A549 (cell line): ENCODE measurements around the gene HOXA13. TPM values are rescaled to one million over a fixed set of nuclear protein-coding genes. Genes with fewer than 3 reads are reported as not detected.

Source experiments
- ATAC-seq, 2 experiments: fragments of 200-7000 bp in 1 of 2; fragments of >200 bp in 1 of 2; cut with Nextera tagmentation in 1 of 2; cut with Tn5 transposase in 1 of 2; 3 replicates each; pipeline versions ENCODE4 v1.8.0 to v1.9.1; 2018 to 2020; ENCODE audit warnings: mild to moderate bottlenecking in 1 of 2, moderate library complexity in 1 of 2
- CTCF ChIA-PET: fragments of 300-600 bp; sonication (Branson Sonifier 250); formaldehyde crosslinking; extraction: SDS; loops from one replicate; lab custom pipeline; 2021; ENCODE audit warnings: antibody characterized with exemption, inconsistent platforms; lab: Yijun Ruan, JAX
- POLR2A ChIA-PET: fragments of 350-600 bp; formaldehyde crosslinking; extraction: SDS; loops from one replicate; lab custom pipeline; 2021; ENCODE audit warnings: antibody characterized with exemption, inconsistent platforms; lab: Yijun Ruan, JAX
- DNase-seq, 2 experiments: peaks; one replicate each; pipeline versions ENCODE4 v3.0.0 to v3.0.0-alpha.2; 2011 to 2016; ENCODE audit warnings: low read depth in 1 of 2, low spot score in 1 of 2
- FAIRE-seq: peaks from 2 replicates; lab custom pipeline; 2011; peaks lifted over from hg19 to GRCh38; lab: Jason Lieb, UNC
- H3K27ac ChIP-seq, 2 experiments: fragments of >200 bp; sonication (Bioruptor Twin); formaldehyde crosslinking; 3 replicates each; pipeline ENCODE4 v1.5.1; 2016 to 2017
- H3K4me1 ChIP-seq: fragments of >200 bp; sonication (Bioruptor Twin); formaldehyde crosslinking; 3 replicates; pipeline ENCODE4 v1.6.1; 2016
- H3K4me2 ChIP-seq: fragments of >200 bp; sonication (Bioruptor Twin); formaldehyde crosslinking; 3 replicates; pipeline ENCODE4 v1.6.1; 2016
- H3K4me3 ChIP-seq: fragments of >200 bp; sonication (Bioruptor Twin); formaldehyde crosslinking; 3 replicates; pipeline ENCODE4 v1.5.1; 2016
- H3K9me3 ChIP-seq: fragments of >200 bp; sonication (Bioruptor Twin); formaldehyde crosslinking; 3 replicates; pipeline ENCODE4 v1.6.1; 2016
- CBX2 ChIP-seq: fragments of 200-600 bp; sonication (generic); IDR thresholded peaks from 2 replicates; pipeline ENCODE4 v1.6.1; 2016; ENCODE audit warnings: low read depth, mild to moderate bottlenecking, borderline replicate concordance
- CBX8 ChIP-seq: fragments of 200-600 bp; sonication (generic); IDR thresholded peaks from 2 replicates; pipeline ENCODE4 v1.6.1; 2016
- EHF ChIP-seq: fragments of 250-450 bp; sonication (Bioruptor Pico); IDR thresholded peaks from 2 replicates; pipeline ENCODE4 v1.5.0; 2020; ENCODE audit warnings: mild to moderate bottlenecking
- EHMT2 ChIP-seq: fragments of 200-600 bp; sonication (generic); IDR thresholded peaks from 2 replicates; pipeline ENCODE4 v1.6.1; 2016; ENCODE audit warnings: antibody characterized with exemption, low read depth, mild to moderate bottlenecking, moderate library complexity
- EP300 ChIP-seq, 2 experiments: fragments of >200 bp; sonication (Bioruptor Twin); formaldehyde crosslinking; IDR thresholded peaks; 2 replicates in 1 of 2; 3 replicates in 1 of 2; pipeline ENCODE4 v1.6.1; 2016 to 2017
- HDAC2 ChIP-seq: fragments of 200-600 bp; sonication (generic); IDR thresholded peaks from 2 replicates; pipeline ENCODE4 v1.6.1; 2016
- HOXA7 ChIP-seq: fragments of 250-450 bp; sonication (Bioruptor Pico); IDR thresholded peaks from 2 replicates; pipeline ENCODE4 v1.5.0; 2020; ENCODE audit warnings: mild to moderate bottlenecking, moderate library complexity
- HOXB13 ChIP-seq: fragments of 250-450 bp; sonication (Bioruptor Pico); IDR thresholded peaks from 2 replicates; pipeline ENCODE4 v1.5.0; 2020; ENCODE audit warnings: low read depth, mild to moderate bottlenecking, moderate library complexity
- HOXB5 ChIP-seq: fragments of 250-450 bp; sonication (Bioruptor Pico); IDR thresholded peaks from 2 replicates; pipeline ENCODE4 v1.5.0; 2020; ENCODE audit warnings: mild to moderate bottlenecking, moderate library complexity
- JUN ChIP-seq, 2 experiments: fragments of >200 bp; sonication (Bioruptor Twin); formaldehyde crosslinking; IDR thresholded peaks; 2 replicates in 1 of 2; 3 replicates in 1 of 2; pipeline ENCODE4 v1.6.1; 2016 to 2017
- KDM5A ChIP-seq: fragments of 200-600 bp; sonication (generic); IDR thresholded peaks from 2 replicates; pipeline ENCODE4 v1.6.1; 2016; ENCODE audit warnings: antibody characterized with exemption, mild to moderate bottlenecking
- PHF8 ChIP-seq: fragments of 200-600 bp; sonication (generic); IDR thresholded peaks from 2 replicates; pipeline ENCODE4 v1.6.1; 2016; ENCODE audit warnings: low read depth, mild to moderate bottlenecking, antibody characterized with exemption, moderate library complexity, borderline replicate concordance
- POLR2AphosphoS2 ChIP-seq: conservative IDR thresholded peaks from 2 replicates; pipeline ENCODE4 v1.6.1; 2012; ENCODE audit warnings: low read length, improper control_type of control experiment, inconsistent platforms
- RARB ChIP-seq: fragments of 250-450 bp; sonication (Bioruptor Pico); IDR thresholded peaks from 2 replicates; pipeline ENCODE4 v1.8.0; 2021; ENCODE audit warnings: mild to moderate bottlenecking, moderate library complexity
- TP53 ChIP-seq: fragments of 250-450 bp; sonication (Bioruptor Pico); IDR thresholded peaks from 2 replicates; pipeline ENCODE4 v1.5.0; 2021; ENCODE audit warnings: mild to moderate bottlenecking, moderate library complexity
- ZFP36 ChIP-seq: fragments of 450-650 bp; IDR thresholded peaks from 2 replicates; pipeline ENCODE4 v1.6.1; 2014; ENCODE audit warnings: borderline replicate concordance; ENCODE audit not compliant: partially characterized antibody
- ZNF302 ChIP-seq: fragments of 250-450 bp; sonication (Bioruptor Pico); IDR thresholded peaks from 2 replicates; pipeline ENCODE4 v1.9.0; 2021; ENCODE audit warnings: inconsistent platforms, mild to moderate bottlenecking, moderate library complexity
- WGBS: methylation state at CpG from one replicate; pipeline ENCODE4 v1.1.6; 2017; ENCODE audit errors: missing lambda C conversion rate; 5-methylcytosine and 5-hydroxymethylcytosine counted together
- polyA plus RNA-seq, 4 experiments: library from polyadenylated mRNA; depleted of rRNA in 3 of 4; stranded (reverse); fragments of >200 nt; fragmentation: RNase III in 1 of 4; extraction: RNeasy Plus Mini Kit Qiagen cat#74134 plus additional on column Dnase treatment in 1 of 4; gene quantifications; 2 replicates in 3 of 4; 3 replicates in 1 of 4; pipeline ENCODE4 v1.2.3, GENCODE V29; 2011 to 2017
- TF ChIP-seq, protein P1 (sequence below): fragments of 200-600 bp; sonication (generic); IDR thresholded peaks from 2 replicates; pipeline ENCODE4 v1.6.1; 2016; ENCODE audit warnings: antibody characterized with exemption, mild to moderate bottlenecking, moderate library complexity
- TF ChIP-seq, protein P2 (sequence below): IDR thresholded peaks from 2 replicates; pipeline ENCODE4 v1.6.1; 2012; ENCODE audit warnings: low read depth, borderline replicate concordance
- TF ChIP-seq, protein P3 (sequence below): fragments of 250-450 bp; sonication (Bioruptor Pico); IDR thresholded peaks from 2 replicates; pipeline ENCODE4 v1.5.0; 2020; ENCODE audit warnings: low read depth, mild to moderate bottlenecking, moderate library complexity

Gene HOXA13
- polyA plus RNA-seq, 2 of the 4 experiments (the other 2 are of a cell fraction), result 2.2 to 2.7 TPM

DNA sequence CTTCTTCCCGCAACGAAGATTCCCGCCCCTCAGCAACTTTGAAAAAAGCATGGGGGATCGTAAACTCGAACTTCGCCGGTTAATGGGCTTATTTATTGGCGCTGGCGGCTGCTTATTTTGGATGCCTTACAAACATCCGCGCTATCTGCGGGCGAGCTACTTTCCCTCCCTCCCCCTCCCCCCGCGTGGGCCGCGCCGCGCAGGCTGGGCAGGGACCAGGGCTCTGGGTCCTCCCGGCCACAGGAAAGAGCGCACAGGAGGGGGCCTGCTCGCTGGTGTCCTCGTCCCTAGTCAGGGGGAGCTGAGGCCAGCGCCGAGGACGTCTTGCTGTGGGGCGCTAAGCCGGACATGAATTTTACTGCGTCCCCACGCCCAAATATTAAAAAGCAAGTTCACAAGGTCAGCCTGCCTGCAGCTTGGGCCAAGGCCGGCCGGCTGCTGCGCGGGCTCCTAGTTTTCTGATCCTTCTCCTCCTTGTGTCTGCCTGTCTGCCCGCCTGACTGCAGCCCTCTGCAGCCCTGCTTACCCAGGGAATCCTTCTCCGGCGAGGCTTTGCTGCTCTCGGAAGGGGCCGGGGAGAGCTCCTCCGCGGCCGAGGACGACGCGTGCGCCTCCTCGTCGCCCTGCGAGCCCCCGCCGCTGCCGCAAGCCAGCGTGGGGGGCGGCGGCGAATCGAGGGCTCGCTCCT, 26.9 kb downstream of the HOXA13 start:
- FAIRE-seq, result no peak
- no peak for TF ChIP-seq KDM5A
- peak in 1 of 2 experiments; percentile 39; a peak in 1 of 5 replicates for TF ChIP-seq JUN (IDR thresholded peaks at IDR 0.05)
- Histone ChIP-seq H3K9me3 (no peaks in the 10 kb centered on the region), H3K4me1 (peaks cover 4% of the 10 kb centered on the region; the same call in 1 of the 3 replicates), H3K4me3 (peak overlapping the region; percentile 54), H3K27ac (peak overlapping the region; percentile 88 to 90), H3K4me2 (peak overlapping the region; percentile 74)
- ATAC-seq, result peak; percentile 36 to 45; a peak in 5 of 6 replicates
- ChIA-PET CTCF (interaction anchor here (1.3 to 6.1 kb wide), 4 partner anchors 9 to 22 kb away, joined by 3 to 47 read pairs (median 4); no protein-coding TSS in a partner anchor), POLR2A (interaction anchor here (1.1 kb wide), 1 partner anchor 59 kb away, joined by 4 read pairs; no protein-coding TSS in a partner anchor)
- 67% methylated on average over 32 of the region's 58 CpGs for WGBS
- DNase-seq, result peak in 1 of 2 experiments; percentile 40

DNA sequence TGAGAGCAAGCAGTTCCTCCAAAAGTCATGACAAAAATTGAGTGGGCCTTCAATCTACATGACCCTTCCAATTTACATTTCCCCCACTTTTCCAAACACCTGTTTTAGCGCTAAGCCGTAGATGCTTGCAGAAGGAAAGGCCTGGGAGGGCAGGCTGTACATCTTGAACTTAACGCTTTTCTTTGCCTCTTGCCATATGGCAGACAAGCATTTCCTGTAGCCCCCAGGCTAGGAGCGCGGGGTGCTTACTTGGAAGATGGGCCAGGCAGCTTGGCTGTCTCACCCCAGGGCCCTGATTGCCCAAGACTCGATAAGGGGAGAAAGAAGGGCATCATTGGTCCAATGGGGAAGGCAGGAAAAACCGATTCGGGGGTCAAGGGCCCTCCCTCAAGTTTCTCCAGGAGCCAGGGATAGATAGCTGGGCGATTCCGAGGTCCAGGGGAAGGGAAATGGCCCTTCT, 27.5 kb downstream of the HOXA13 start:
- TF ChIP-seq HOXB13 (CRISPR knock-in tag) (no peak), EHF (no peak), HOXA7 (CRISPR knock-in tag) (no peak)
- TF ChIP-seq, protein P1, sequence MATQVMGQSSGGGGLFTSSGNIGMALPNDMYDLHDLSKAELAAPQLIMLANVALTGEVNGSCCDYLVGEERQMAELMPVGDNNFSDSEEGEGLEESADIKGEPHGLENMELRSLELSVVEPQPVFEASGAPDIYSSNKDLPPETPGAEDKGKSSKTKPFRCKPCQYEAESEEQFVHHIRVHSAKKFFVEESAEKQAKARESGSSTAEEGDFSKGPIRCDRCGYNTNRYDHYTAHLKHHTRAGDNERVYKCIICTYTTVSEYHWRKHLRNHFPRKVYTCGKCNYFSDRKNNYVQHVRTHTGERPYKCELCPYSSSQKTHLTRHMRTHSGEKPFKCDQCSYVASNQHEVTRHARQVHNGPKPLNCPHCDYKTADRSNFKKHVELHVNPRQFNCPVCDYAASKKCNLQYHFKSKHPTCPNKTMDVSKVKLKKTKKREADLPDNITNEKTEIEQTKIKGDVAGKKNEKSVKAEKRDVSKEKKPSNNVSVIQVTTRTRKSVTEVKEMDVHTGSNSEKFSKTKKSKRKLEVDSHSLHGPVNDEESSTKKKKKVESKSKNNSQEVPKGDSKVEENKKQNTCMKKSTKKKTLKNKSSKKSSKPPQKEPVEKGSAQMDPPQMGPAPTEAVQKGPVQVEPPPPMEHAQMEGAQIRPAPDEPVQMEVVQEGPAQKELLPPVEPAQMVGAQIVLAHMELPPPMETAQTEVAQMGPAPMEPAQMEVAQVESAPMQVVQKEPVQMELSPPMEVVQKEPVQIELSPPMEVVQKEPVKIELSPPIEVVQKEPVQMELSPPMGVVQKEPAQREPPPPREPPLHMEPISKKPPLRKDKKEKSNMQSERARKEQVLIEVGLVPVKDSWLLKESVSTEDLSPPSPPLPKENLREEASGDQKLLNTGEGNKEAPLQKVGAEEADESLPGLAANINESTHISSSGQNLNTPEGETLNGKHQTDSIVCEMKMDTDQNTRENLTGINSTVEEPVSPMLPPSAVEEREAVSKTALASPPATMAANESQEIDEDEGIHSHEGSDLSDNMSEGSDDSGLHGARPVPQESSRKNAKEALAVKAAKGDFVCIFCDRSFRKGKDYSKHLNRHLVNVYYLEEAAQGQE, result no peak
- TF ChIP-seq, protein P2, sequence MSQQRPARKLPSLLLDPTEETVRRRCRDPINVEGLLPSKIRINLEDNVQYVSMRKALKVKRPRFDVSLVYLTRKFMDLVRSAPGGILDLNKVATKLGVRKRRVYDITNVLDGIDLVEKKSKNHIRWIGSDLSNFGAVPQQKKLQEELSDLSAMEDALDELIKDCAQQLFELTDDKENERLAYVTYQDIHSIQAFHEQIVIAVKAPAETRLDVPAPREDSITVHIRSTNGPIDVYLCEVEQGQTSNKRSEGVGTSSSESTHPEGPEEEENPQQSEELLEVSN, result no peak
- no peak for DNase-seq
- ChIA-PET POLR2A (interaction anchor here (1.1 kb wide), 1 partner anchor 58 kb away, joined by 4 read pairs; no protein-coding TSS in a partner anchor), CTCF (interaction anchor here (1.3 to 6.1 kb wide), 3 partner anchors 9 to 23 kb away, joined by 4 to 47 read pairs (median 5); no protein-coding TSS in a partner anchor)
- no peak for ATAC-seq
- no peak for FAIRE-seq
- Histone ChIP-seq H3K4me3 (peak overlapping the region; percentile 54), H3K27ac (peak overlapping the region; percentile 88 to 90), H3K4me2 (peak overlapping the region; percentile 74), H3K4me1 (peaks cover 4% of the 10 kb centered on the region; the same call in 1 of the 3 replicates), H3K9me3 (no peaks in the 10 kb centered on the region)
- 78% methylated on average over 10 of the region's 10 CpGs for WGBS

DNA sequence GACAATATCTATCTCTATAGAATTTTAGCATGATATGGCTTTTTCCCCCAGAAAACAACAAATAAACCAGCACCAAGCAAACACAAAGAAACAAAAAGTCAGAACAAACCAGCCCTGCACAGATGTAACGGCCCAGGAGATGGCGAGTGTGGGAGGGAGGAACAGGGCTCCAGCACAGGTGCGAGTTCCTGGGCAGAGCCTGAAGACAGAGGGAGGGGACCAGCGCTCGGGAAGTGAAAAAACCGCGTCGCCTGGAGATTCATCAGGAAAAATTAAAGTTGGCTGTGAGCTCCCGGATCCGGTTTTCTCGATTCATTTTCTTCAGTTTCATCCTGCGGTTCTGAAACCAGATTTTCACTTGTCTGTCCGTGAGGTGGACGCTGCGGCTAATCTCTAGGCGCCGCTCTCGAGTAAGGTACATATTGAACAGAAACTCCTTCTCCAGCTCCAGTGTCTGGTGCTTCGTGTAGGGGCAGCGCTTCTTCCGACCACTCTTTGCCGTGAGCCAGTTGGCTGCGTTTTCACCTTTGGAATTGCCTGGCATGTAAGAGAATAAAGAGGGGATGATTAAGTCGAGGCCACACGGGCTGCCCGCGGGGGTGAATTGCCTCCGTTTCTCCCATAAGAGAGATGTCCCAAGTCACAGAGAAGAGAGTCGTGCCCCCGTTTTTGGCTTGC, 28.1 kb downstream of the HOXA13 start:
- ATAC-seq (no peak), FAIRE-seq (no peak), DNase-seq (no peak)
- Histone ChIP-seq H3K27ac (peak overlapping the region in 1 of 2 experiments; percentile 90; a peak in 2 of 6 replicates), H3K4me3 (no peak overlapping the region), H3K4me1 (peaks cover 4% of the 10 kb centered on the region; the same call in 1 of the 3 replicates), H3K4me2 (peak overlapping the region; percentile 74; the same call in 1 of the 3 replicates), H3K9me3 (no peaks in the 10 kb centered on the region)
- POLR2A ChIA-PET, result no interaction called here
- WGBS, result 94% methylated on average over 30 of the region's 30 CpGs
- CTCF ChIA-PET, result interaction anchor here (2.7 to 6.1 kb wide), 3 partner anchors 7 to 21 kb away, joined by 7 to 47 read pairs (median 33); no protein-coding TSS in a partner anchor
- TF ChIP-seq, protein P1, result no peak
- TF ChIP-seq ZNF302 (CRISPR knock-in tag) (no peak), HDAC2 (no peak), EHMT2 (no peak), HOXB5 (CRISPR knock-in tag) (no peak), ZFP36 (no peak), TP53 (no peak), RARB (CRISPR knock-in tag) (no peak), POLR2AphosphoS2 (no peak), KDM5A (no peak), EP300 (IDR thresholded peaks at IDR 0.05) (no peak), PHF8 (no peak), CBX2 (no peak), CBX8 (no peak)
- TF ChIP-seq, protein P3, sequence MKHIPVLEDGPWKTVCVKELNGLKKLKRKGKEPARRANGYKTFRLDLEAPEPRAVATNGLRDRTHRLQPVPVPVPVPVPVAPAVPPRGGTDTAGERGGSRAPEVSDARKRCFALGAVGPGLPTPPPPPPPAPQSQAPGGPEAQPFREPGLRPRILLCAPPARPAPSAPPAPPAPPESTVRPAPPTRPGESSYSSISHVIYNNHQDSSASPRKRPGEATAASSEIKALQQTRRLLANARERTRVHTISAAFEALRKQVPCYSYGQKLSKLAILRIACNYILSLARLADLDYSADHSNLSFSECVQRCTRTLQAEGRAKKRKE (CRISPR knock-in tag), result no peak
